Astrocyte of the spinal cord (primary cell): Measurements from ENCODE around the gene CKMT2.
A peak's percentile ranks its signal among the peaks of the same experiment; 100 is the strongest.

Source experiments
- DNase-seq: peaks from one replicate; pipeline ENCODE4 v3.0.0; 2011; ENCODE audit warnings: low read depth, low spot score
- H3K4me3 ChIP-seq: 2 replicates; pipeline ENCODE4 v1.5.1; 2011; ENCODE audit warnings: low read depth, mild to moderate bottlenecking, low read length, moderate library complexity
- in situ Hi-C: cut with HindIII; loops from 2 replicates; pipeline ENCODE4 v1.10.0; 2017; ENCODE audit warnings: low sequenced_read_pairs
- TF ChIP-seq, protein P1 (sequence below): IDR thresholded peaks from 2 replicates; pipeline ENCODE4 v1.5.1; 2012; ENCODE audit warnings: low read depth, mild to moderate bottlenecking, low read length, inconsistent platforms

Gene CKMT2

DNA sequence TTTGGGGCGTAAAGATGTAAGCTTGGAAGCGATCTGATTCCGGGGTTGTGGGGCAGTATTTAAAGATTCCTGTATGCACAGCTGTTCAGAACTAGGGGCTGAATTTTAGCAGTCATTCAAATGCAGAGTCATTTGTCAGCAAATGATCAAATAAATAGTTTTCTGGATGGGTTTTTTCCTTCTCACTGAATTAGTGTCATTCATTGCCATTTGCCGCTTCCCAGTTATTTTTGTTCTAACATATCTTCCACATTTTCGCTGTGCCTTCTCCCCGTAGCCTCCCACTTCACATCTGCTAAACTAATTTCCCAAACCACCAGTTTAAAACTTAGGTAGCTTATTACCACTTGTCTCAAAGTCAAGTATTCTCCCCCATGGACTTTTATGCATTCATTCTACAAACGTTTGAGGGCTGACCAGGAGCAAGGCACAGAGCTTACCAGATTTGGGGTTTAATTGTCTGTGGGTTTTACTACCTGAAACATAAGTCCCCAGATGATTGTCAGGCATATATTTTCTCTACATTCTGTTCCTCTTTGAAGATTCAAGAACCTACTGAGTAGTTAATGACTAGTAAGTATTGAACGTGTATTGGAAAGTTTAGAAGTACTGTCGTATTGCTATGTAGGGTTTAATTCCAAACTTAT lies 41.3 kb upstream of the CKMT2 start:
- in situ Hi-C loops, result no loop called here
- H3K4me3 ChIP-seq, result no peak overlapping the region
- TF ChIP-seq, protein P1, sequence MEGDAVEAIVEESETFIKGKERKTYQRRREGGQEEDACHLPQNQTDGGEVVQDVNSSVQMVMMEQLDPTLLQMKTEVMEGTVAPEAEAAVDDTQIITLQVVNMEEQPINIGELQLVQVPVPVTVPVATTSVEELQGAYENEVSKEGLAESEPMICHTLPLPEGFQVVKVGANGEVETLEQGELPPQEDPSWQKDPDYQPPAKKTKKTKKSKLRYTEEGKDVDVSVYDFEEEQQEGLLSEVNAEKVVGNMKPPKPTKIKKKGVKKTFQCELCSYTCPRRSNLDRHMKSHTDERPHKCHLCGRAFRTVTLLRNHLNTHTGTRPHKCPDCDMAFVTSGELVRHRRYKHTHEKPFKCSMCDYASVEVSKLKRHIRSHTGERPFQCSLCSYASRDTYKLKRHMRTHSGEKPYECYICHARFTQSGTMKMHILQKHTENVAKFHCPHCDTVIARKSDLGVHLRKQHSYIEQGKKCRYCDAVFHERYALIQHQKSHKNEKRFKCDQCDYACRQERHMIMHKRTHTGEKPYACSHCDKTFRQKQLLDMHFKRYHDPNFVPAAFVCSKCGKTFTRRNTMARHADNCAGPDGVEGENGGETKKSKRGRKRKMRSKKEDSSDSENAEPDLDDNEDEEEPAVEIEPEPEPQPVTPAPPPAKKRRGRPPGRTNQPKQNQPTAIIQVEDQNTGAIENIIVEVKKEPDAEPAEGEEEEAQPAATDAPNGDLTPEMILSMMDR, result no peak

GRCh38 chr5:81192373-81192750 lies 40.8 kb upstream of the CKMT2 start:
- TF ChIP-seq, protein P1, result peak; percentile 9
- no peak overlapping the region for H3K4me3 ChIP-seq
- in situ Hi-C loops, result no loop called here
- no peak for DNase-seq

More for the DNA sequence above, 41.3 kb upstream of the CKMT2 start:
- no peak for DNase-seq

DNA sequence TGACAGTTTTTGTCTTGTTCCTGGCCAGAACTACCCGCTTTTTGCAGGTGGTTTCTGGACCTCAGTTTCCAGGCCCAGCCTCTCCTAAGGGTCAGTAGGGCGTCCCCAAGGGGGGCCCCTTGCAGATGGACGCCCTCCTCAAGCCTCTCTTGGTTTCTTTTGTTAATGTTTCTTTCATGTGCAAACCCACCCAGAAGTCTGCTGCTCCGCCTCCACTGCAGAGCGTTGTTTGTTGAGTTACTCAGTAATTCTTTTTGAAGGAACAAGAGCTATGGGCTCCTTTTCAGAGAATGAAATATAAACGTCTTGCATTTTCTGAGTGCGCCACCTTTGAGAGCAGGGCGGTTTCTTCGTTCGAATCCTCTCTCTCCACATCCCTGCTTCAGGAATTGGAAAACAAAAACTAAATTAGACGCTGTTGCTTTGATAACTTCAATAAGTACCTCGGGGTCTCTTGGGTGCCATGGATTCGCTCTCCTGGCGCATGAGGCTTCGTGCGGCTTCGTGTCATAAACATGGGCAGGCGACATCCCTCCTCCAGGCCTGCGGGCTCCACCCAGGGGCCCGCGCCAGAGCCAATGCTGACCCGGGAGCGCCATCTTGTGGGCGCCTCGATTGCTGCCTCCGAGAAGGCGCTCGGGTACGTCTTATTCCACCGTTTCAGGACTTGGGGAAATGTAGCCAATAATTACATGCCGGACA lies 38.3 kb upstream of the CKMT2 start:
- peak; percentile 83 for DNase-seq
- TF ChIP-seq, protein P1, result peak; percentile 97
- no peak overlapping the region for H3K4me3 ChIP-seq
- in situ Hi-C loops, result no loop called here

DNA sequence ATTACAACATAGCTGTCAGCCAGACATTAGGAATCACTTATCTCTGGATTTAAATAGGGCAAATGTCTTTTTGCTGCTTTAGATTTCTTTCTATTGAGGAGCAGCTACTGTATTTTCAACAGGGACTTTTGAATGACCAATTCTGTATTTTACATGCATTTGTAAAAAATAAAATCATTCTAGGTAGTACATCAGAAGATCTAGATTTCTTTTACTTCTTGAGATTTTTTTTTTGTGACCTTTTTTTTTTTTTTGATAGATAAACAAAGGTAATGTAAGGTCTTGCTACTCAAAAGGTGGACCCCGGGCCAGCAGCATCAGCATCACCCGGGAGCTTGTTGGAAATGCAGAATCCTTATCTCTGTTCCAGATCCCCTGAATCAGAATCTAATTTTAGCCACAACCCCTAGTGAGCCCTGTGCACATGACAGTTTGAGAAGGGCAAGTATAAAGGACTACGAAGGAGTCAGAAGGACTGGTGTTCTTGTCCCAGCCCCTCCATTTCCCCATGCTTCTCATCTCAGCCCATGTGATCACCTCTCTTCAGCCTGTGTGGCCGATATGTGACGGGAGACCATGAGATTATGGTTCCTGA lies 37.7 kb upstream of the CKMT2 start:
- H3K4me3 ChIP-seq, result no peak overlapping the region
- no peak for DNase-seq
- in situ Hi-C loops, result no loop called here
- TF ChIP-seq, protein P1, result no peak

GRCh38 chr5:81202655-81203054 lies 30.5 kb upstream of the CKMT2 start:
- no peak overlapping the region for H3K4me3 ChIP-seq
- peak; percentile 4 for DNase-seq
- TF ChIP-seq, protein P1, result no peak
- in situ Hi-C loops, result no loop called here

DNA sequence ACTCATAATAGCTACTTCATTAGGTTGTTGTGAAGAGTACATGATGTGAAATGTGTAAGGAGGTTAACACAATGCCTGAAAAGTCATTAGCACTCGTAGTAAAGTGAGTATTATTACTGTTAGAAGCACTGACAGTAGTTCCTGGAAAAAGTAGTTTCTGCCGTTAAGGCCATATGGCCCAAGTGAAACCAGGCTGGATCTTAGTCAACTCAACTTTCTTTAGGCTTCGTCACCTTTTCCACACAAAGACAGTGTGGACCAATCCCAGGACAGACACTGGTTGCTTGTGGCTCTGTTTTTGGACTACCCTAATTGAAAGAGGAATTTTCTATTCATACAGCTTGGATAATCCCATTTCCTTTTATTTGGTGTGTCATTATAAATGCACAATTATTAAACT lies 29.4 kb upstream of the CKMT2 start:
- in situ Hi-C loops, result no loop called here
- no peak overlapping the region for H3K4me3 ChIP-seq
- TF ChIP-seq, protein P1, result no peak
- DNase-seq, result no peak
